SK-N-SH (cell line): Measurements from ENCODE around the gene FCER1A. TPM values are rescaled to one million over a fixed set of nuclear protein-coding genes. Genes with fewer than 3 reads are reported as not detected.

ENCODE experiments used
- CTCF ChIA-PET: fragments of 300-600, 350-600 bp; formaldehyde crosslinking; extraction: SDS; loops from one replicate; lab custom pipeline; 2021; lab: Yijun Ruan, JAX
- POLR2A ChIA-PET: fragments of 350-600 bp; sonication (Branson Sonifier 250); formaldehyde crosslinking; extraction: SDS; loops from one replicate; lab custom pipeline; 2020; ENCODE audit warnings: antibody characterized with exemption, inconsistent platforms; lab: Yijun Ruan, JAX
- DNase-seq: peaks from one replicate; pipeline ENCODE4 v3.0.0; 2012
- H2AFZ ChIP-seq: fragments of 200-600 bp; sonication (generic); 2 replicates; pipeline ENCODE4 v1.8.1; 2016; ENCODE audit warnings: antibody characterized with exemption, mild to moderate bottlenecking, low read depth
- H3F3A ChIP-seq: fragments of 200-600 bp; sonication (generic); replicated peaks from 2 replicates; pipeline ENCODE3; 2016; ENCODE audit warnings: antibody characterized with exemption, mild to moderate bottlenecking; ENCODE audit not compliant: insufficient read depth
- H3K27ac ChIP-seq, 2 experiments: fragments of 200-500 bp in 1 of 2; fragments of 200-600 bp in 1 of 2; sonication (Bioruptor generic) in 1 of 2; sonication (generic), shearing (Covaris generic) in 1 of 2; 2 replicates each; pipeline versions ENCODE4 v1.5.1 to v1.6.1; 2014 to 2016; ENCODE audit warnings: low read depth in 2 of 2, inconsistent platforms in 1 of 2, low read length in 1 of 2, mild to moderate bottlenecking in 1 of 2, mixed read lengths in 1 of 2
- H3K27me3 ChIP-seq: fragments of 200-600 bp; sonication (generic), shearing (Covaris generic); 2 replicates; pipeline ENCODE4 v1.6.1; 2016; ENCODE audit warnings: mixed run types; ENCODE audit not compliant: insufficient read depth
- H3K36me3 ChIP-seq, 2 experiments: fragments of 200-500 bp in 1 of 2; fragments of 200-600 bp in 1 of 2; sonication (Bioruptor generic) in 1 of 2; sonication (generic) in 1 of 2; replicated peaks in 1 of 2; 2 replicates each; pipeline versions ENCODE3 to v1.5.1; 2014 to 2016; ENCODE audit warnings: low read length in 1 of 2, mild to moderate bottlenecking in 1 of 2; ENCODE audit not compliant: insufficient read depth in 2 of 2, control insufficient read depth in 1 of 2
- H3K4me1 ChIP-seq, 2 experiments: fragments of 200-500 bp in 1 of 2; fragments of 200-600 bp in 1 of 2; sonication (Bioruptor generic) in 1 of 2; sonication (generic), shearing (Covaris generic) in 1 of 2; 2 replicates each; pipeline versions ENCODE4 v1.5.1 to v1.6.1; 2014 to 2016; ENCODE audit warnings: low read depth in 1 of 2, low read length in 1 of 2, mixed run types in 1 of 2; ENCODE audit not compliant: insufficient read depth in 2 of 2, control insufficient read depth in 1 of 2
- H3K4me2 ChIP-seq: fragments of 200-600 bp; sonication (generic), shearing (Covaris generic); 2 replicates; pipeline ENCODE4 v1.6.1; 2017; ENCODE audit warnings: mixed run types
- H3K4me3 ChIP-seq, 2 experiments: fragments of 200-500 bp in 1 of 2; fragments of 200-600 bp in 1 of 2; sonication (Bioruptor generic) in 1 of 2; sonication (generic), shearing (Covaris generic) in 1 of 2; 2 replicates each; pipeline versions ENCODE4 v1.5.1 to v1.8.1; 2014 to 2016; ENCODE audit warnings: low read depth in 2 of 2, inconsistent platforms in 1 of 2, low read length in 1 of 2, mild to moderate bottlenecking in 1 of 2, mixed read lengths in 1 of 2, moderate library complexity in 1 of 2
- H3K79me2 ChIP-seq: fragments of 200-600 bp; sonication (generic); 2 replicates; pipeline ENCODE4 v1.8.1; 2017; ENCODE audit warnings: mild to moderate bottlenecking; ENCODE audit not compliant: insufficient read depth
- H3K9ac ChIP-seq: fragments of 200-600 bp; sonication (generic); 2 replicates; pipeline ENCODE4 v1.6.1; 2017; ENCODE audit warnings: mixed run types
- H3K9me2 ChIP-seq: fragments of 200-600 bp; sonication (generic); 2 replicates; pipeline ENCODE4 v1.6.1; 2017; ENCODE audit warnings: mixed run types
- H3K9me3 ChIP-seq: fragments of 200-600 bp; sonication (generic); 2 replicates; pipeline ENCODE4 v1.6.1; 2017; ENCODE audit warnings: mixed run types, mild to moderate bottlenecking, moderate library complexity
- H4K20me1 ChIP-seq: fragments of 200-600 bp; sonication (generic); 2 replicates; pipeline ENCODE4 v1.6.1; 2017; ENCODE audit warnings: mild to moderate bottlenecking, mixed run types; ENCODE audit not compliant: insufficient read depth
- CHD2 ChIP-seq: fragments of 150-350 bp; IDR thresholded peaks from 2 replicates; pipeline ENCODE4 v1.6.1; 2018; ENCODE audit warnings: low read length; ENCODE audit not compliant: partially characterized antibody
- EP300 ChIP-seq, 2 experiments: IDR thresholded peaks; 2 replicates each; pipeline versions ENCODE4 v1.4.0 to v1.6.1; 2012; ENCODE audit warnings: borderline replicate concordance in 1 of 2, low read depth in 1 of 2, low read length in 1 of 2
- GATA2 ChIP-seq: sonication (generic); formaldehyde crosslinking; IDR thresholded peaks from 2 replicates; pipeline ENCODE4 v1.5.0; 2020; ENCODE audit warnings: mild to moderate bottlenecking, missing genetic modification reagents
- MAX ChIP-seq: IDR thresholded peaks from 2 replicates; pipeline ENCODE4 v1.4.0; 2012; ENCODE audit warnings: low read depth
- RAD21 ChIP-seq: IDR thresholded peaks from 2 replicates; pipeline ENCODE4 v1.6.1; 2012; ENCODE audit warnings: mild to moderate bottlenecking, low read length
- SIN3A ChIP-seq: IDR thresholded peaks from 2 replicates; pipeline ENCODE4 v1.6.1; 2012; ENCODE audit warnings: low read depth, mild to moderate bottlenecking, low read length, moderate library complexity, borderline replicate concordance
- TCF12 ChIP-seq: IDR thresholded peaks from 2 replicates; pipeline ENCODE4 v1.4.0; 2012
- YY1 ChIP-seq: IDR thresholded peaks from 2 replicates; pipeline ENCODE4 v1.4.0; 2012; ENCODE audit warnings: low read depth, mild to moderate bottlenecking
- WGBS: methylation state at CpG from one replicate; pipeline ENCODE4 v1.1.6; 2017; ENCODE audit warnings: low lambda C conversion rate; 5-methylcytosine and 5-hydroxymethylcytosine counted together
- polyA plus RNA-seq, 3 experiments: library from polyadenylated mRNA; depleted of rRNA; stranded (reverse); fragments of >200 nt; gene quantifications; 2 replicates each; pipeline ENCODE4 v1.2.3, GENCODE V29; 2012

Gene FCER1A
- polyA plus RNA-seq, 1 of the 3 experiments (the other 2 are of a cell fraction), result not detected

- Histone ChIP-seq H3K4me3 (no peak overlapping the region), H3K9me2 (no peaks in the 10 kb centered on the region), H3F3A (no peaks in the 10 kb centered on the region), H3K79me2 (no peaks in the 10 kb centered on the region), H3K27me3 (no peaks in the 10 kb centered on the region), H3K27ac (no peak overlapping the region), H3K9ac (no peak overlapping the region), H2AFZ (no peak overlapping the region), H3K9me3 (no peaks in the 10 kb centered on the region), H3K4me2 (no peak overlapping the region), H3K36me3 (no peaks in the 10 kb centered on the region), H3K4me1 (no peaks in the 10 kb centered on the region), H4K20me1 (no peaks in the 10 kb centered on the region)
- POLR2A ChIA-PET, result no interaction called here
- WGBS, result 4% methylated on average over 2 of the region's 2 CpGs
- no peak for TF ChIP-seq CHD2
- TF ChIP-seq GATA2 (CRISPR knock-in tag), result no peak
- TF ChIP-seq YY1, result no peak
- TF ChIP-seq EP300 (IDR thresholded peaks at IDR 0.05; ENCODE audit: borderline replicate concordance in 1 of 2, low read depth in 1 of 2, low read length in 1 of 2), result no peak
- TF ChIP-seq TCF12, result no peak
- CTCF ChIA-PET, result no interaction called here
- DNase-seq, result no peak
Observed at GRCh38 chr1:159289060-159289459, 13.1 kb upstream of the FCER1A start.

GRCh38 chr1:159291424-159291823 lies 10.7 kb upstream of the FCER1A start:
- H3K9ac ChIP-seq, result no peak overlapping the region
- H3K27me3 ChIP-seq, result no peaks in the 10 kb centered on the region
- H3K4me1 ChIP-seq, result no peaks in the 10 kb centered on the region
- ChIA-PET CTCF (no interaction called here), POLR2A (no interaction called here)
- no peak for TF ChIP-seq CHD2
- TF ChIP-seq SIN3A, result no peak
- no peak overlapping the region for H2AFZ ChIP-seq
- no peaks in the 10 kb centered on the region for H3F3A ChIP-seq
- no peak for DNase-seq
- H3K36me3 ChIP-seq, result no peaks in the 10 kb centered on the region
- 31% methylated on average over 1 of the region's 1 CpG for WGBS
- no peaks in the 10 kb centered on the region for H3K9me3 ChIP-seq
- H3K4me3 ChIP-seq, result no peak overlapping the region
- H4K20me1 ChIP-seq, result no peaks in the 10 kb centered on the region
- no peak overlapping the region for H3K4me2 ChIP-seq
- H3K9me2 ChIP-seq, result no peaks in the 10 kb centered on the region
- H3K79me2 ChIP-seq, result no peaks in the 10 kb centered on the region
- no peak overlapping the region for H3K27ac ChIP-seq

- Histone ChIP-seq H3K27me3 (no peaks in the 10 kb centered on the region), H3K79me2 (no peaks in the 10 kb centered on the region), H3K4me2 (no peak overlapping the region), H3K4me1 (no peaks in the 10 kb centered on the region), H3K4me3 (no peak overlapping the region), H3K9me2 (no peaks in the 10 kb centered on the region), H4K20me1 (no peaks in the 10 kb centered on the region), H3K9me3 (no peaks in the 10 kb centered on the region), H3K9ac (no peak overlapping the region), H3F3A (no peaks in the 10 kb centered on the region), H2AFZ (no peak overlapping the region), H3K36me3 (no peaks in the 10 kb centered on the region), H3K27ac (no peak overlapping the region)
- CTCF ChIA-PET, result no interaction called here
- DNase-seq, result no peak
- WGBS, result 16% methylated on average over 9 of the region's 9 CpGs
- POLR2A ChIA-PET, result no interaction called here
- TF ChIP-seq RAD21 (no peak), MAX (no peak)
Observed at GRCh38 chr1:159296706-159297375, 5.3 kb upstream of the FCER1A start.
